HCT116 (cell line): Measurements from ENCODE around the gene SMIM11.
"Not testable (repeated sequence)": the region's sequence is repeated elsewhere in the genome, so short reads cannot be mapped to it uniquely, and the experiment has no call there.

ENCODE experiments used
- EZH2 ChIP-seq: fragments of 200-600 bp; sonication (generic); IDR thresholded peaks from 2 replicates; pipeline ENCODE4 v1.6.1; 2017; ENCODE audit warnings: antibody characterized with exemption, mixed run types
- JUND ChIP-seq: IDR thresholded peaks from 2 replicates; pipeline ENCODE4 v1.6.1; 2012
- POLR2A ChIP-seq: IDR thresholded peaks from 2 replicates; pipeline ENCODE4 v1.7.0; 2011; ENCODE audit warnings: borderline replicate concordance; ENCODE audit not compliant: insufficient read depth, insufficient read length; ENCODE audit errors: extremely low read depth
- RAD21 ChIP-seq: IDR thresholded peaks from 2 replicates; pipeline ENCODE4 v1.6.1; 2012; ENCODE audit warnings: low read depth, mild to moderate bottlenecking
- ZNF274 ChIP-seq: fragments of 200-500 bp; sonication (Bioruptor generic); IDR thresholded peaks from 2 replicates; pipeline ENCODE4 v1.6.1; 2014; ENCODE audit warnings: mild to moderate bottlenecking, low read depth, low read length, inconsistent platforms
- TF ChIP-seq, protein P1 (sequence below), 3 experiments: fragments of 200-600 bp in 1 of 3; sonication (generic) in 1 of 3; IDR thresholded peaks in 2 of 3; conservative IDR thresholded peaks in 1 of 3; 2 replicates each; pipeline ENCODE4 v1.5.1; 2012 to 2017; ENCODE audit warnings: low read depth in 2 of 3, low read length in 2 of 3, antibody characterized with exemption in 1 of 3, borderline replicate concordance in 1 of 3, control low read depth in 1 of 3, mild to moderate bottlenecking in 1 of 3, mixed read lengths in 1 of 3, mixed run types in 1 of 3, moderate library complexity in 1 of 3; ENCODE audit not compliant: insufficient read depth in 1 of 3

DNA sequence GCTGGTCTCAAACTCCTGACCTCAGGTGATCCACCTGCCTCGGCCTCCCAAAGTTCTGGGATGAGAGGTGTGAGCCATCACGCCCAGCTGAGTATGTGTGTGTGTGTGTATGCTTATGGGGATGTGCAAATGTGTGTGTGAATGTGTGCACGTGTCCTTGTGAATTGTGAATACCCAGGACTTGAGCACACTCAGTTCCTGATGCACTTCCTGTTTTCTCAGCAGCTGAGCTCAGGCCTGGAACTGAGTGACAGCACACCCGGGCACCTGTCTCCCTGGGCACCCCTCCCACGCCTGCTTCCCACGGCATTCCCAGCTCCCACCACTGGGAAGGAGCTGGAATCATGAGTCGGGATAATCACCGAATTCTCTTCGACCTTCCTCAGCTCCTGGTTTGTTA, 32.0 kb downstream of the SMIM11 start:
- TF ChIP-seq, protein P1, sequence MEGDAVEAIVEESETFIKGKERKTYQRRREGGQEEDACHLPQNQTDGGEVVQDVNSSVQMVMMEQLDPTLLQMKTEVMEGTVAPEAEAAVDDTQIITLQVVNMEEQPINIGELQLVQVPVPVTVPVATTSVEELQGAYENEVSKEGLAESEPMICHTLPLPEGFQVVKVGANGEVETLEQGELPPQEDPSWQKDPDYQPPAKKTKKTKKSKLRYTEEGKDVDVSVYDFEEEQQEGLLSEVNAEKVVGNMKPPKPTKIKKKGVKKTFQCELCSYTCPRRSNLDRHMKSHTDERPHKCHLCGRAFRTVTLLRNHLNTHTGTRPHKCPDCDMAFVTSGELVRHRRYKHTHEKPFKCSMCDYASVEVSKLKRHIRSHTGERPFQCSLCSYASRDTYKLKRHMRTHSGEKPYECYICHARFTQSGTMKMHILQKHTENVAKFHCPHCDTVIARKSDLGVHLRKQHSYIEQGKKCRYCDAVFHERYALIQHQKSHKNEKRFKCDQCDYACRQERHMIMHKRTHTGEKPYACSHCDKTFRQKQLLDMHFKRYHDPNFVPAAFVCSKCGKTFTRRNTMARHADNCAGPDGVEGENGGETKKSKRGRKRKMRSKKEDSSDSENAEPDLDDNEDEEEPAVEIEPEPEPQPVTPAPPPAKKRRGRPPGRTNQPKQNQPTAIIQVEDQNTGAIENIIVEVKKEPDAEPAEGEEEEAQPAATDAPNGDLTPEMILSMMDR (IDR thresholded peaks at IDR 0.05 in 2 of 3, conservative IDR thresholded peaks at IDR 0.05 in 1 of 3; ENCODE audit: borderline replicate concordance in 1 of 3, insufficient read depth in 1 of 3, low read depth in 2 of 3, low read length in 2 of 3), result not testable (repeated sequence)
- TF ChIP-seq JUND, EZH2, POLR2A, RAD21, ZNF274: not testable (repeated sequence)
